NOMO-1 treated with dmso at 0.1 percent for 144 hours (cell line): Measurements from ENCODE around the gene REC114.
"Not testable (repeated sequence)": the region's sequence is repeated elsewhere in the genome, so short reads cannot be mapped to it uniquely, and the experiment has no call there.

Experiments used
- DNase-seq: peaks from one replicate; lab custom pipeline; 2025; ENCODE audit not compliant: unreplicated experiment; lab: John Stamatoyannopoulos, UW

REC114 gene

GRCh38 chr15:73442968-73443367 is at the start of gene REC114:
Gene REC114, plus strand, starts transcription at chr15:73443164. Its CDS starts 22 bp downstream, at chr15:73443186.
- DNase-seq, result no peak

- no peak for DNase-seq
Observed at GRCh38 chr15:73393336-73393735, 49.6 kb upstream of the REC114 start.

GRCh38 chr15:73394782-73395181 is 48.2 kb upstream of the REC114 start:
- no peak for DNase-seq

GRCh38 chr15:73395671-73396070 is 47.3 kb upstream of the REC114 start:
- DNase-seq, result no peak

GRCh38 chr15:73397461-73397860 is 45.5 kb upstream of the REC114 start:
- DNase-seq, result no peak

GRCh38 chr15:73398861-73399260 is 44.1 kb upstream of the REC114 start:
- DNase-seq, result no peak

- peak; percentile 76 for DNase-seq
Observed at GRCh38 chr15:73400222-73400621, 42.7 kb upstream of the REC114 start.

GRCh38 chr15:73403171-73403570 is 39.8 kb upstream of the REC114 start:
- DNase-seq, result no peak

- no peak for DNase-seq
Observed at GRCh38 chr15:73414876-73415275, 28.1 kb upstream of the REC114 start.

GRCh38 chr15:73424506-73424905 is 18.5 kb upstream of the REC114 start:
- DNase-seq, result no peak

- DNase-seq, result no peak
Observed at GRCh38 chr15:73425510-73425909, 17.5 kb upstream of the REC114 start.

- DNase-seq, result no peak
Observed at GRCh38 chr15:73426323-73426994, 16.5 kb upstream of the REC114 start.

GRCh38 chr15:73431329-73431728 is 11.6 kb upstream of the REC114 start:
- not testable (repeated sequence) for DNase-seq

GRCh38 chr15:73433873-73434272 is 9.1 kb upstream of the REC114 start:
- no peak for DNase-seq

- no peak for DNase-seq
Observed at GRCh38 chr15:73436613-73437012, 6.4 kb upstream of the REC114 start.

- DNase-seq, result no peak
Observed at GRCh38 chr15:73437543-73438109, 5.3 kb upstream of the REC114 start.

- no peak for DNase-seq
Observed at GRCh38 chr15:73438651-73439050, 4.3 kb upstream of the REC114 start.

GRCh38 chr15:73440571-73440970 is 2.4 kb upstream of the REC114 start:
- DNase-seq, result no peak

GRCh38 chr15:73442421-73442820 is 543 bp upstream of the REC114 start:
- DNase-seq, result no peak

GRCh38 chr15:73447471-73447870 is 4.5 kb downstream of the REC114 start:
- not testable (repeated sequence) for DNase-seq

- DNase-seq, result not testable (repeated sequence)
Observed at GRCh38 chr15:73448158-73448758, 5.3 kb downstream of the REC114 start.

GRCh38 chr15:73449980-73450379 is 7.0 kb downstream of the REC114 start:
- DNase-seq, result not testable (repeated sequence)
